ENCODE data around the gene CPA4. TPM values are rescaled to one million over a fixed set of nuclear protein-coding genes. Genes with fewer than 3 reads are reported as not detected.

Gene CPA4
- total and polyA plus RNA-seq, 8 donors: 0.12 to 0.90 TPM; not detected in 6

GRCh38 chr7:130365511-130366441, 72.8 kb downstream of the CPA4 start:
- no peak for TF ChIP-seq EP300 (IDR thresholded peaks at IDR 0.05)
- TF ChIP-seq, protein P1, sequence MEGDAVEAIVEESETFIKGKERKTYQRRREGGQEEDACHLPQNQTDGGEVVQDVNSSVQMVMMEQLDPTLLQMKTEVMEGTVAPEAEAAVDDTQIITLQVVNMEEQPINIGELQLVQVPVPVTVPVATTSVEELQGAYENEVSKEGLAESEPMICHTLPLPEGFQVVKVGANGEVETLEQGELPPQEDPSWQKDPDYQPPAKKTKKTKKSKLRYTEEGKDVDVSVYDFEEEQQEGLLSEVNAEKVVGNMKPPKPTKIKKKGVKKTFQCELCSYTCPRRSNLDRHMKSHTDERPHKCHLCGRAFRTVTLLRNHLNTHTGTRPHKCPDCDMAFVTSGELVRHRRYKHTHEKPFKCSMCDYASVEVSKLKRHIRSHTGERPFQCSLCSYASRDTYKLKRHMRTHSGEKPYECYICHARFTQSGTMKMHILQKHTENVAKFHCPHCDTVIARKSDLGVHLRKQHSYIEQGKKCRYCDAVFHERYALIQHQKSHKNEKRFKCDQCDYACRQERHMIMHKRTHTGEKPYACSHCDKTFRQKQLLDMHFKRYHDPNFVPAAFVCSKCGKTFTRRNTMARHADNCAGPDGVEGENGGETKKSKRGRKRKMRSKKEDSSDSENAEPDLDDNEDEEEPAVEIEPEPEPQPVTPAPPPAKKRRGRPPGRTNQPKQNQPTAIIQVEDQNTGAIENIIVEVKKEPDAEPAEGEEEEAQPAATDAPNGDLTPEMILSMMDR (IDR thresholded peaks at IDR 0.05): no peak
- TF ChIP-seq POLR2AphosphoS5 (IDR thresholded peaks at IDR 0.05): no peak
- TF ChIP-seq POLR2A (IDR thresholded peaks at IDR 0.05): no peak
- no peaks in the 10 kb centered on the region for H3K36me3 ChIP-seq
- DNase-seq: peak; percentile 28 to 91
- peaks cover 0 to 1% (median 0%) of the 10 kb centered on the region in 4 donors for H3K9me3 ChIP-seq
- no peaks in the 10 kb centered on the region for H3K27me3 ChIP-seq
- peaks cover 0 to 22% (median 18%) of the 10 kb centered on the region in 4 donors for H3K4me1 ChIP-seq
- H3K4me3 ChIP-seq: no peak overlapping the region
- WGBS, 5 donors: 65 to 81% (median 76%) methylated on average over 15 of the region's 15 CpGs
- intact Hi-C loops (cut with DNase I; ENCODE audit: low total_unique reads): no loop called here
- peak overlapping the region in 4 of 5 donors; percentile 23 to 67 (median 34) for H3K27ac ChIP-seq

DNA sequence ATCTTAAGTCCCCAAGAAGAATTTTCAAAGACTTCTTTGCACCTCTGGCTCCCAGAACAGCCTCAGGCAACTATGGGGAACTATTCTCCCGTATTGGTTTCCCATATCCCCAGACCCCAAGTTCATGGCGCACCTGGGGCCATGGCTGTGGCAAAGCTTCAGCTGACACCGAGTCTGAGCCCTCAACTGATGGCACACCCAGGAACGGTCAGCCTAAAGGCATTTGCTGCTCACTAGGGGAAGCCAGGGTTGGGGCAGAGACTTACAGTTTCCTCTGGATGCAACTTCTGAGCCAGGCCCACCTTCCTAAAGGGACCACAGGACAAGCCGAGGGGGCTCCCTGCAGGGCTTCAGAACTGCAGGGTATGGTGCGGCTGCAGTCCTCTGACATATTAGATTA, 73.6 kb downstream of the CPA4 start:
- no peak for DNase-seq
- intact Hi-C loops (cut with DNase I; ENCODE audit: low total_unique reads): no loop called here
- peaks cover 0 to 28% (median 21%) of the 10 kb centered on the region in 4 donors for H3K4me1 ChIP-seq
- no peak overlapping the region for H3K4me3 ChIP-seq
- TF ChIP-seq, protein P1 (IDR thresholded peaks at IDR 0.05): no peak
- TF ChIP-seq EP300 (IDR thresholded peaks at IDR 0.05) (no peak), POLR2AphosphoS5 (IDR thresholded peaks at IDR 0.05) (no peak), POLR2A (IDR thresholded peaks at IDR 0.05) (no peak)
- WGBS, 5 donors: 83 to 95% (median 89%) methylated on average over 4 to 6 of the region's 6 CpGs
- no peaks in the 10 kb centered on the region for H3K36me3 ChIP-seq
- H3K9me3 ChIP-seq: no peaks in the 10 kb centered on the region
- peak overlapping the region in 1 of 5 donors; percentile 52 for H3K27ac ChIP-seq
- H3K27me3 ChIP-seq: no peaks in the 10 kb centered on the region

DNA sequence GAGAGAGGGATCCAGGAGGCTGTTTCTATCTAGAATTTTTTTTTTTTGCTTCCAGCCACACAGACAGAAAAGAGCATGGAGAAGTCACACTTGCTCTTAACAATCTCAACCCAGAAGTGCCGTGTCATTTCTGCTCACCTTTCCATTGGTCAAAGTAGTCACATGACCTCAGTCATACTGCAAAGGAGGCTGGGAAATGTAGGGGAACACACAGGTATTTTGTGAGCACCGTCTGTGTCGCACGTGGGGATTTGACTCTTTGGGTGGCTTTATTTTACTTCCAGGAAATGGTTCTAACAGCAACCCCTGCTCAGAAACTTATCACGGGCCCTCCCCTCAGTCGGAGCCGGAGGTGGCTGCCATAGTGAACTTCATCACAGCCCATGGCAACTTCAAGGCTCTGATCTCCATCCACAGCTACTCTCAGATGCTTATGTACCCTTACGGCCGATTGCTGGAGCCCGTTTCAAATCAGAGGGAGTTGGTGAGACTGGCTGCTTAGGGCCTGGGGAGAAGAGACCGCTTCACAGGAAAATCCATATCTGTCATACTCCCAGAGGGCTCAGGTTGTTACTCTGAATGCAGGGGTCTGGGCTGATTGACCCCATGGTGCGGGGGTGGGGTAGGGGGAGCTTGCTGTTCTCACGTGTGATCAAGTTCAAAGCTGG, 74.3 kb downstream of the CPA4 start:
- WGBS, 5 donors: 86 to 95% (median 89%) methylated on average over 13 of the region's 13 CpGs
- Histone ChIP-seq H3K4me1 (peaks cover 0 to 30% (median 21%) of the 10 kb centered on the region in 4 donors), H3K36me3 (no peaks in the 10 kb centered on the region), H3K27ac (no peak overlapping the region), H3K9me3 (no peaks in the 10 kb centered on the region), H3K4me3 (no peak overlapping the region), H3K27me3 (no peaks in the 10 kb centered on the region)
- TF ChIP-seq, protein P1 (IDR thresholded peaks at IDR 0.05): no peak
- TF ChIP-seq POLR2A (IDR thresholded peaks at IDR 0.05): no peak
- TF ChIP-seq POLR2AphosphoS5 (IDR thresholded peaks at IDR 0.05): no peak
- no peak for TF ChIP-seq EP300 (IDR thresholded peaks at IDR 0.05)
- DNase-seq: no peak
- intact Hi-C loops (cut with DNase I; ENCODE audit: low total_unique reads): no loop called here
